GM23248 (cell line): ENCODE data around the gene FRAS1.

Source experiments
- EZH2 ChIP-seq: fragments of 200-600 bp; sonication (generic); IDR thresholded peaks from 2 replicates; pipeline ENCODE4 v1.6.1; 2018; ENCODE audit warnings: antibody characterized with exemption, mild to moderate bottlenecking; ENCODE audit not compliant: insufficient read depth, poor library complexity, severe bottlenecking
- EZH2phosphoT487 ChIP-seq: fragments of 200-600 bp; sonication (generic); IDR thresholded peaks from 2 replicates; pipeline ENCODE4 v1.6.1; 2018; ENCODE audit warnings: antibody characterized with exemption, moderate library complexity, mild to moderate bottlenecking, low read depth; ENCODE audit not compliant: insufficient read depth

DNA sequence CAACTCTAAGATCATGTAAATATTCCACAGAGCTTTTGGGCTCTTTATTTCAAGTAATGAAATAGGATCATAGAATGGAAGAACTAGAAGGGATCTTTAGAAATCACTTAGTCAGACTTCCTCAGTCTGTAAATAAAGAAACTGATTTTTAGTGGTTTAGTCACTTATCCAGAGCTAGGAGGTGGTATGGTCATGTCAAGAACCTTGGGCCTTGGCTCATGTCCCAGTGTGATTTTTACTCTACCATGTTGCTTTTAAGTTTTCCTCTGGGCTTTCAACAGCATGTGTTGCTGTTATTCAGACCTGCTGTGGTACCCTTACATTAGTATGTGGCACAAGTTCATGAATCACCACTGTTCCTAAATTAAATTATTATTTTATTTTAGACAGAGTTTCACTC lies 184.9 kb downstream of the FRAS1 start:
- TF ChIP-seq EZH2phosphoT487 = no peak
- TF ChIP-seq EZH2 = no peak
